ENCODE measurements around the gene ELMO2.

The ELMO2 gene

DNA sequence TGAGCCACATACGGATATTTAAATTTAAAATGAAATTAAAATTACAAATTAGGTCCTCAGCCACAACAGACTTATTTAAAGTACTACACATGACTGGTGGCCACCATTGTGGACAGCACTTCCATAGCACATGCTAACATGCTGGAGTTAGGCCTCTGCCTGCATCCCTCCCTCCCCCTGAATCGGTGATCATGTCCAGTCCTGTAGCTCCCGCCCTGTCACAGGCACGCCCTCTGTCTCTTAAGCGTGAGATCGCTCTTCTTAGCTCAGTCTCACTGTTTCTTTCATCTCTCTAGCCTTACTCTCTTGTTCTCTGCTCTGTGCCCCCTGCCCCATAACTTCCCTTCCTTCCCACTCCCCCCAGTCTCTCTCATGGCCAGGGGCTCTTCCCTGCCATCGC, 28.9 kb downstream of the ELMO2 start:
- H3K27ac ChIP-seq, result peak overlapping the region; percentile 34
- TF ChIP-seq, protein P1, sequence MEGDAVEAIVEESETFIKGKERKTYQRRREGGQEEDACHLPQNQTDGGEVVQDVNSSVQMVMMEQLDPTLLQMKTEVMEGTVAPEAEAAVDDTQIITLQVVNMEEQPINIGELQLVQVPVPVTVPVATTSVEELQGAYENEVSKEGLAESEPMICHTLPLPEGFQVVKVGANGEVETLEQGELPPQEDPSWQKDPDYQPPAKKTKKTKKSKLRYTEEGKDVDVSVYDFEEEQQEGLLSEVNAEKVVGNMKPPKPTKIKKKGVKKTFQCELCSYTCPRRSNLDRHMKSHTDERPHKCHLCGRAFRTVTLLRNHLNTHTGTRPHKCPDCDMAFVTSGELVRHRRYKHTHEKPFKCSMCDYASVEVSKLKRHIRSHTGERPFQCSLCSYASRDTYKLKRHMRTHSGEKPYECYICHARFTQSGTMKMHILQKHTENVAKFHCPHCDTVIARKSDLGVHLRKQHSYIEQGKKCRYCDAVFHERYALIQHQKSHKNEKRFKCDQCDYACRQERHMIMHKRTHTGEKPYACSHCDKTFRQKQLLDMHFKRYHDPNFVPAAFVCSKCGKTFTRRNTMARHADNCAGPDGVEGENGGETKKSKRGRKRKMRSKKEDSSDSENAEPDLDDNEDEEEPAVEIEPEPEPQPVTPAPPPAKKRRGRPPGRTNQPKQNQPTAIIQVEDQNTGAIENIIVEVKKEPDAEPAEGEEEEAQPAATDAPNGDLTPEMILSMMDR (conservative IDR thresholded peaks at IDR 0.05; ENCODE audit: low read depth), result no peak; the same call in 1 of the 2 replicates
- ChIA-PET CTCF (interaction anchor here (0.7 to 2.1 kb wide), 6 partner anchors 9 to 394 kb away, joined by 3 to 7 read pairs (median 3); no protein-coding TSS in a partner anchor), POLR2A (ENCODE audit: low non-redundant PET) (interaction anchor here (0.5 to 1.5 kb wide), 3 partner anchors 13 to 45 kb away, joined by 3 to 6 read pairs (median 4); no protein-coding TSS in a partner anchor)
- DNase-seq (ENCODE audit: low spot score), result peak; percentile 84

DNA sequence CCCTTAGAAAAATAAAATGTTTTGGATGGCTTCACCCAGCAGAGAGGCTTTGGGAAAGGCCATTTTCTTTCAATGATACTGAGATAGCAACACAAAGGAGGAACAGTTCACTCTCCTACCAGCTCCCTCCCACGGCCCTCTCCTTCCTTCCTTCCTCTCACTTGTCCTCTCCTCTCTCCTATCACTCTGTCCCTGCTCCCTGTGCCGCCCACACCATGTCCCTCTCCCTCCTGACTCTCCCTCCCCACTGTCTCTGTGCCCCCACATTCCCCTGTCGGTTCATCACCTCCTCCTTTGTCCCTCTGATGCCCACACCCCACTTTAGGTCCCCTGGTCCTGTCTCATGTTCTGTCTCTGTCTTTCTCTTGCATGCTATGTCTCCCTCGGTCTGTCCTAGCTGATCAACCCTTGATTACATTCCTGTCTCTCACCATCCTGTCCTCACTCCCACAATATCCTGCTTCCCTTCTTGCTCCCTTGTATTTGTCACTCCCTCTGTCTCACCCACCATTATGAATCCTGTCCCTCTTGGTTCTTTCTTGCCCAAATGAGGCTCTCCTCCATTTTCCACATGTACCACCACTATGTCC, 30.1 kb downstream of the ELMO2 start:
- CTCF ChIA-PET, result interaction anchor here (1.2 to 1.3 kb wide), 2 partner anchors 8 to 35 kb away, joined by 3 read pairs; no protein-coding TSS in a partner anchor
- POLR2A ChIA-PET (ENCODE audit: low non-redundant PET), result no interaction called here
- TF ChIP-seq, protein P1 (conservative IDR thresholded peaks at IDR 0.05; ENCODE audit: low read depth), result no peak
- DNase-seq (ENCODE audit: low spot score), result no peak
- peak overlapping the region; percentile 20; the same call in 1 of the 2 replicates for H3K27ac ChIP-seq

DNA sequence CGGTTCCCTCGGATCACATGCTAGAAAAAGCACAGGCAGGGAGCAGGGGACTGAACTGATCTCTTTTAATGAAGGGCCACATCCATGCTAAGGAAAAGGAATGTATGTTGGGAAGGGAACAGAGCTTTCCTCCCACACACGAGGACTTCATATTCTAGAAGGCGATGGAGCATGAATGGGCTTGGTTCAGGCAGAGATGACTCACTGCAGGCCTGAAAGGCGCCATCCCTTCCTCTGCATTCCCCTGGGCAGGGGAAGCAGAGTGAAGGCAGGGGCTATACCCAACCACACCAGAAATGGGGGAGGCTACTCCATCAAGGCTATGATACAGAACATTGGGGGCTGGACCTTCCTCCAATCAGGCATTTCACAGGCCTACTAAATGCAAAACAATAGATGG, 30.6 kb downstream of the ELMO2 start:
- H3K27ac ChIP-seq, result peak overlapping the region; percentile 20; the same call in 1 of the 2 replicates
- CTCF ChIA-PET, result interaction anchor here (1.3 kb wide), 1 partner anchor 8 kb away, joined by 3 read pairs; no protein-coding TSS in a partner anchor
- DNase-seq (ENCODE audit: low spot score), result no peak
- POLR2A ChIA-PET (ENCODE audit: low non-redundant PET), result no interaction called here
- TF ChIP-seq, protein P1 (conservative IDR thresholded peaks at IDR 0.05; ENCODE audit: low read depth), result no peak

GRCh38 chr20:46374383-46374782, 32.0 kb downstream of the ELMO2 start:
- no peak overlapping the region for H3K27ac ChIP-seq
- ChIA-PET POLR2A (ENCODE audit: low non-redundant PET) (no interaction called here), CTCF (interaction anchor here (1.1 to 1.4 kb wide), 2 partner anchors 25 to 68 kb away, joined by 3 to 4 read pairs; no protein-coding TSS in a partner anchor)
- DNase-seq (ENCODE audit: low spot score), result no peak
- TF ChIP-seq, protein P1 (conservative IDR thresholded peaks at IDR 0.05; ENCODE audit: low read depth), result no peak

DNA sequence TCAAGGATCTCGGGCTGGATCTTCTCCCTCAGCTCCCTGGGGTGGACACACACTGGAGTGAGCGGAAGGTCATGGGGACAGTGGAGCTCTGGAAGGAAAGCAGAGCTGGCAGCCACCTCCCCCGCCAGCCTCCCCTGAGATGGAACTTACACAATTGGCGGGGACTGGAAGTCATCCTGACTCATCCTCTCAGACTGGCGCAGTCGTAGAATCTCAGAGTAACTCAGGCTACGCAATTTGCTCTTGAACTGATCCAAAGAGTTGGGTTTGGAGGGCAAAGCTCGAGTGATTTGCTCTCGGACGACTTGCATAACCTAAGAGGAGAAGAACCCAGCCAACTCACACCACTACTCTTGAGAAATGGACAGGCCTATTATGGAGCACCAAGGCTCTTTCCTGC, 34.8 kb downstream of the ELMO2 start:
- no peak for DNase-seq (ENCODE audit: low spot score)
- CTCF ChIA-PET, result interaction anchor here (1.9 kb wide), 1 partner anchor 17 kb away, joined by 4 read pairs; no protein-coding TSS in a partner anchor
- H3K27ac ChIP-seq, result no peak overlapping the region
- TF ChIP-seq, protein P1 (conservative IDR thresholded peaks at IDR 0.05; ENCODE audit: low read depth), result no peak
- POLR2A ChIA-PET (ENCODE audit: low non-redundant PET), result no interaction called here

GRCh38 chr20:46368902-46369268, 37.5 kb downstream of the ELMO2 start:
- H3K27ac ChIP-seq, result no peak overlapping the region
- ChIA-PET POLR2A (ENCODE audit: low non-redundant PET) (no interaction called here), CTCF (interaction anchor here (0.7 to 1.6 kb wide), 3 partner anchors 9 to 739 kb away, joined by 3 to 8 read pairs (median 7); partner anchors contain the start of gene WFDC10A)
- TF ChIP-seq, protein P1 (conservative IDR thresholded peaks at IDR 0.05; ENCODE audit: low read depth), result no peak
- DNase-seq (ENCODE audit: low spot score), result no peak

Data from RWPE1 (cell line).